ENCODE data around the gene ADAM30.

ADAM30 gene

DNA sequence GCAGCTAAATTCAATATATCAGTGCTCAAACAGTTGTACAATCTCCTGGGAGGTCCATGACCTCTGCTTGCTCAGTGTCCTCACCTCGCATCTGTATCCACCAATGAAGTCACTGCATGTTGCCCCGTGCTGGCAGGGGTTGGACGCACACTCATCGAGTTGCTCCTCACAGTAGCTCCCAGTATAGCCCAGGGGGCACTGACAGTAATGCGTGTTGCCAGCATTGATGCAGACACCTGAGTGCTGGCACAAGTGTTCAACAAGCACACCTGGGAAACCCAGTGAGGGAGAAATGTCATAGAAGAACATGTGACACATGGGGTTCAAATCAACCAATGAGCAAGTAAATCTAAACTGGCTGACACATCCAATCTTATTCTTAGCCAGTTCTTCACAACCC is 40.9 kb upstream of the ADAM30 start:
- Histone ChIP-seq H3K4me3 (ENCODE audit: low read length) (no peak overlapping the region), H3K79me2 (ENCODE audit: low read length) (no peaks in the 10 kb centered on the region), H3K4me1 (ENCODE audit: low read length) (no peaks in the 10 kb centered on the region), H3K36me3 (replicated peaks; ENCODE audit: low read depth, low read length) (peaks cover 54% of the 10 kb centered on the region), H3K4me2 (ENCODE audit: low read length) (no peak overlapping the region), H4K20me1 (ENCODE audit: insufficient read depth, low read length) (no peaks in the 10 kb centered on the region), H3K9ac (ENCODE audit: low read length) (no peak overlapping the region), H3K27me3 (ENCODE audit: low read depth, low read length) (no peaks in the 10 kb centered on the region), H2AFZ (ENCODE audit: low read depth, low read length) (no peak overlapping the region), H3K27ac (ENCODE audit: low read length) (no peak overlapping the region), H3K9me3 (ENCODE audit: insufficient read depth, low read length) (peaks cover 13% of the 10 kb centered on the region)
- TF ChIP-seq CTCF (IDR thresholded peaks at IDR 0.05; ENCODE audit: low read depth, low read length): no peak
- no peak for TF ChIP-seq EZH2phosphoT487 (IDR thresholded peaks at IDR 0.05; ENCODE audit: low read depth)

- Histone ChIP-seq H3K9me3 (ENCODE audit: insufficient read depth, low read length) (peaks cover 13% of the 10 kb centered on the region), H3K9ac (ENCODE audit: low read length) (no peak overlapping the region), H3K4me2 (ENCODE audit: low read length) (no peak overlapping the region), H2AFZ (ENCODE audit: low read depth, low read length) (no peak overlapping the region), H3K36me3 (replicated peaks; ENCODE audit: low read depth, low read length) (peaks cover 54% of the 10 kb centered on the region), H3K79me2 (ENCODE audit: low read length) (no peaks in the 10 kb centered on the region), H3K4me3 (ENCODE audit: low read length) (no peak overlapping the region), H3K27me3 (ENCODE audit: low read depth, low read length) (no peaks in the 10 kb centered on the region), H4K20me1 (ENCODE audit: insufficient read depth, low read length) (no peaks in the 10 kb centered on the region), H3K27ac (ENCODE audit: low read length) (no peak overlapping the region), H3K4me1 (ENCODE audit: low read length) (no peaks in the 10 kb centered on the region)
- TF ChIP-seq CTCF (IDR thresholded peaks at IDR 0.05; ENCODE audit: low read depth, low read length) (no peak), EZH2phosphoT487 (IDR thresholded peaks at IDR 0.05; ENCODE audit: low read depth) (no peak)
Measured at GRCh38 chr1:119935915-119936314, 39.6 kb upstream of the ADAM30 start.

GRCh38 chr1:119935373-119935772 is 39.1 kb upstream of the ADAM30 start:
- Histone ChIP-seq H3K4me1 (ENCODE audit: low read length) (no peaks in the 10 kb centered on the region), H3K4me2 (ENCODE audit: low read length) (no peak overlapping the region), H3K9me3 (ENCODE audit: insufficient read depth, low read length) (peaks cover 13% of the 10 kb centered on the region), H2AFZ (ENCODE audit: low read depth, low read length) (no peak overlapping the region), H4K20me1 (ENCODE audit: insufficient read depth, low read length) (no peaks in the 10 kb centered on the region), H3K36me3 (replicated peaks; ENCODE audit: low read depth, low read length) (peaks cover 53% of the 10 kb centered on the region), H3K27ac (ENCODE audit: low read length) (no peak overlapping the region), H3K9ac (ENCODE audit: low read length) (no peak overlapping the region), H3K4me3 (ENCODE audit: low read length) (no peak overlapping the region), H3K79me2 (ENCODE audit: low read length) (no peaks in the 10 kb centered on the region), H3K27me3 (ENCODE audit: low read depth, low read length) (no peaks in the 10 kb centered on the region)
- TF ChIP-seq CTCF (IDR thresholded peaks at IDR 0.05; ENCODE audit: low read depth, low read length): no peak
- TF ChIP-seq EZH2phosphoT487 (IDR thresholded peaks at IDR 0.05; ENCODE audit: low read depth): no peak

DNA sequence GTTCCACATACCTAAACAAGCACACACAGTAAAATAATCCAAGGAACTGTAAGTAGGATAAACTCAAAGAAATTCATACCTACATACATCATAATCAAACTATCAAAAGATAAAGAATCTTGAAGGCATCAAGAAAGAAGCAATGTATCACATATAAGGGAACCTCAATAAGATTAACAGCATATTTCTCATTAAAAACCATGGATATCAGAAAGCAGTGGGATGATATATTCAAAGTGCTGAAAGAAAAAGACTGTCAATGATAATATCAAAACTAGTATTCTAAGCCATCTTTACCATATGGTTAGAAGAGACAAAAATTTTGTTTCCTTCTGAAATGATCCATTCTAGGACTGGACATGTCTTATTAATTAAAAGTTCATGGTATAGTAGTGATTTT is 37.1 kb upstream of the ADAM30 start:
- Histone ChIP-seq H2AFZ (ENCODE audit: low read depth, low read length) (no peak overlapping the region), H3K79me2 (ENCODE audit: low read length) (no peaks in the 10 kb centered on the region), H3K9ac (ENCODE audit: low read length) (no peak overlapping the region), H3K4me3 (ENCODE audit: low read length) (no peak overlapping the region), H3K4me2 (ENCODE audit: low read length) (no peak overlapping the region), H3K36me3 (replicated peaks; ENCODE audit: low read depth, low read length) (peaks cover 45% of the 10 kb centered on the region), H4K20me1 (ENCODE audit: insufficient read depth, low read length) (no peaks in the 10 kb centered on the region), H3K4me1 (ENCODE audit: low read length) (no peaks in the 10 kb centered on the region), H3K27me3 (ENCODE audit: low read depth, low read length) (no peaks in the 10 kb centered on the region), H3K27ac (ENCODE audit: low read length) (no peak overlapping the region), H3K9me3 (ENCODE audit: insufficient read depth, low read length) (peaks cover 13% of the 10 kb centered on the region)
- TF ChIP-seq EZH2phosphoT487 (IDR thresholded peaks at IDR 0.05; ENCODE audit: low read depth): no peak
- no peak for TF ChIP-seq CTCF (IDR thresholded peaks at IDR 0.05; ENCODE audit: low read depth, low read length)
